ENCODE data around the gene BEX2. TPM values are rescaled to one million over a fixed set of nuclear protein-coding genes. Genes with fewer than 3 reads are reported as not detected.
"Not testable (repeated sequence)": the region's sequence is repeated elsewhere in the genome, so short reads cannot be mapped to it uniquely, and the experiment has no call there.

BEX2 gene
- 6.2 TPM for total RNA-seq
- polyA plus RNA-seq, result 9.8 TPM

- peak; percentile 20 for DNase-seq (ENCODE audit: extremely low spot score)
- no peak within 1 kb of the TSS for H3K27ac ChIP-seq (ENCODE audit: low read depth)
- WGBS, result 2% methylated on average over 52 of the region's 52 CpGs
- H3K4me1 ChIP-seq (ENCODE audit: insufficient read depth), result no peaks in the 10 kb centered on the region
- H3K4me3 ChIP-seq (ENCODE audit: low read depth, low read length), result peak within 1 kb of the TSS; percentile 66
- H3K36me3 ChIP-seq (ENCODE audit: insufficient read depth), result no peaks in the 10 kb centered on the region
Observed at GRCh38 chrX:103310555-103311398, at the start of gene BEX2. TSS of gene BEX2 (minus strand) at chrX:103310990. CDS start at chrX:103309976, 1,014 bp downstream.

DNA sequence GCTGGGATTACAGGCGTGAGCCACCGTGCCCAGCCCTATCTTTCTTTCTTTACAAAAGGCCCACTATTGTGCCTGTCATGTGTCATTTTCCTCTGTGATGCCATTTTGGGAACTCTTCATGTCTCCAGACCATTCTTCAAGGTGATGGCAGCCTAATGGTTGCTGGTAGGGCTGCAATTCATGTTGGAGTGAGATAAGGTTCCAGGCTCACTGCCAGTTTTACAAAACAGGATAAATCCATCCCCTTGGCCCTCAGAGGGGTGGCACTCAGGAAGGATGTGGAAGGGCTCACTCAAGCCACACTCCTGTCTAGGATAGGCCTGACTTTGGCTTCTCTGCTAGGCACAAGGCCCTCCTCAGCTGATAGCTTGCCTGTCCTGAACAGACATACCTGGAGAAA lies 49.3 kb upstream of the BEX2 start:
- Histone ChIP-seq H3K4me1 (ENCODE audit: insufficient read depth) (no peaks in the 10 kb centered on the region), H3K27ac (ENCODE audit: low read depth) (no peak overlapping the region), H3K36me3 (ENCODE audit: insufficient read depth) (no peaks in the 10 kb centered on the region), H3K4me3 (ENCODE audit: low read depth, low read length) (no peak overlapping the region)
- DNase-seq (ENCODE audit: extremely low spot score), result no peak
- WGBS, result 78% methylated on average over 2 of the region's 2 CpGs

GRCh38 chrX:103359605-103360004 lies 48.8 kb upstream of the BEX2 start:
- DNase-seq (ENCODE audit: extremely low spot score); H3K36me3 ChIP-seq (ENCODE audit: insufficient read depth); H3K4me1 ChIP-seq (ENCODE audit: insufficient read depth); H3K27ac ChIP-seq (ENCODE audit: low read depth); H3K4me3 ChIP-seq (ENCODE audit: low read depth, low read length): not testable (repeated sequence)
- 88% methylated on average over 3 of the region's 3 CpGs for WGBS

DNA sequence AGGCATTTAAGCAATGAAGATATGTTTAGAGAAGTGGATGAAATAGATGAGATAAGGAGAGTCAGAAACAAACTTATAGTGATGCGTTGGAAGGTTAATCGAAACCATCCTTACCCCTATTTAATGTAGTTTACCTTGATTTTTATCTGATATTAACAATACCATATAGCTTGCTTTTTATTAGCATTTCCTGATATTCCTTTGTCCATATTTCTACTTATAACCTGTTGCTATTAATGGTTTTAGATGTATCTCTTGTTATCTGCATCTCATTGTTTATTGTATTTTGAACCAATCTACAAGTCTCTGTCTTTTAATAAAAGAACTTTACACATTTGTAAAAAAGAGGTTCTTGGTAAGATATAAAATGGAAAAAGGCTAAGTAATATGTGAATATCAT lies 47.1 kb upstream of the BEX2 start:
- WGBS, result 58% methylated on average over 2 of the region's 2 CpGs
- Histone ChIP-seq H3K4me1 (ENCODE audit: insufficient read depth) (no peaks in the 10 kb centered on the region), H3K27ac (ENCODE audit: low read depth) (no peak overlapping the region), H3K36me3 (ENCODE audit: insufficient read depth) (no peaks in the 10 kb centered on the region), H3K4me3 (ENCODE audit: low read depth, low read length) (no peak overlapping the region)
- DNase-seq (ENCODE audit: extremely low spot score), result no peak

GRCh38 chrX:103356858-103357257 lies 46.1 kb upstream of the BEX2 start:
- 2% methylated on average over 13 of the region's 13 CpGs for WGBS
- no peak for DNase-seq (ENCODE audit: extremely low spot score)
- no peaks in the 10 kb centered on the region for H3K4me1 ChIP-seq (ENCODE audit: insufficient read depth)
- peak overlapping the region; percentile 51 for H3K4me3 ChIP-seq (ENCODE audit: low read depth, low read length)
- H3K27ac ChIP-seq (ENCODE audit: low read depth), result peak overlapping the region; percentile 89
- no peaks in the 10 kb centered on the region for H3K36me3 ChIP-seq (ENCODE audit: insufficient read depth)

DNA sequence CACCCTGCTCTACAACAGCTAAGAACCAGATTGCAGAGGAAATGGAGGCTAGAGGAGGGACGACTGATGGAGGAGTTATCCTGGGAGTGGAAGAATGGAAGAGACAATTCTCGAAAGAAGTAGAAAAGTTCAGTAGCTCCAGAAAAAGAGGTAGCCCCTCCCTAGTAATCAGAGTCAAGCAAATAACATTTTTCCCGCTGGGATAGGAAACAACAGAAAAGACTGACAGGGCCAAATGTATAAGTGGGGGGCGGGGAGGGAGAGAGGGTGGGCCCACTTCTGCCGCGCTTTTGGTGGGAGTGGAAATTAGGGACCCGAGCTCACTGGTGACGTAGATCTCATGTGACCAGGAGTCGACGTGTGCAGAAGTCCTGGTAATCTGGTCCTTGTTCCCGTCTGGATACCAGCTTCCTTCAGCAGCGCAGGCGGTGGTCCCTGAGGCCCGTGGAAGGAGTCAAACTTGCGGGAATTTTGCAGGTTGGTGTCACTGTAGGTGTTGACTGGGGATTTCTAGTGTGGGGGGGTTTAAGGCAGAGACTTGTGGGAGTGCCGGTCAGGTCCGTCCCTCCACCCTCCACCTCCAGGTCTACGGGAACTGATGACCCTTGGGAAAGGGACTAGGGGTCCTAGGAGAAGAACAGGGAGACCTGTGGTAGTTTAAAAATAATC lies 45.5 kb upstream of the BEX2 start, which contains the start of gene TCEAL9:
Gene TCEAL9, plus strand, starts transcription at position 377 of the 669 bp plus-strand sequence. CDS start 1,179 bp downstream, outside the sequence.
- under 1% methylated on average over 18 of the region's 18 CpGs for WGBS
- Histone ChIP-seq H3K4me1 (ENCODE audit: insufficient read depth) (no peaks in the 10 kb centered on the region), H3K36me3 (ENCODE audit: insufficient read depth) (no peaks in the 10 kb centered on the region), H3K27ac (ENCODE audit: low read depth) (peak within 1 kb of the TSS; percentile 89), H3K4me3 (ENCODE audit: low read depth, low read length) (peak within 1 kb of the TSS; percentile 51)
- DNase-seq (ENCODE audit: extremely low spot score), result peak; percentile 73

DNA sequence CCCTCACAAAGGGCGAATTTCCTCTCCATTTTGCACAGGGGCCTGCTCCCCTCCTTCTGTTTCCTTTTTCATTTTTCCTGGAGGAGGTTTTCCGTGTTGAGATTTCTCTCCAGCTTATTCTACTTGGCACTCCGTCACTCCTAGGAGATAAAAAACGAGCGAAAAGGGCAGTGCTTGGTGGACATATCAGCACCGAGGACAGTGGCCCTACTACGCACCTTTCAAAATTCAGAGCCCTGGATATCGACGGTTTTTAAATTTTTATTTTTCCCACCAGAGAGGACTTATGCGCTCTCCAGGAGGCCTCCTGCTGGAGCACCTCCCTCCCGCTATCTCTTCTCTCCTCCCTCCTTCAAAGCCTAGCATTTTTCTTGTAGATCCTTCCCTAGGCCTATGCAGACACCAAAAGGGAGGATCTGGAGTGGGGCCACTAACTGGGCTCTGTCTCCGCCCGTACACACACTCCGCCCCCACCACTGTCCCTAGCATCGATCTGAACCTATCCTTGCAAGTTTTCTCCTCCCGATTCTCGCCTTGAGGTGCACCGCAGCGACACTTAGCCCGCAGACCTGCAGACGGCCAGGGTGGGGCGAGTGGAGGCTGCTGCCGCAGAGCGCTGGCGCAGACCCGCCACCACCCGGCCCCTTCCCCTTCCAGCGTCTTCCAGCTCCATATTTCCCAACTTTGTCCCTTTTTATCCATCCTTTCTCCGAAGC lies 37.0 kb upstream of the BEX2 start:
- H3K4me3 ChIP-seq (ENCODE audit: low read depth, low read length), result no peak overlapping the region
- 49% methylated on average over 29 of the region's 29 CpGs for WGBS
- H3K36me3 ChIP-seq (ENCODE audit: insufficient read depth), result no peaks in the 10 kb centered on the region
- no peaks in the 10 kb centered on the region for H3K4me1 ChIP-seq (ENCODE audit: insufficient read depth)
- no peak for DNase-seq (ENCODE audit: extremely low spot score)
- no peak overlapping the region for H3K27ac ChIP-seq (ENCODE audit: low read depth)

GRCh38 chrX:103344606-103345005 lies 33.8 kb upstream of the BEX2 start:
- Histone ChIP-seq H3K4me3 (ENCODE audit: low read depth, low read length) (no peak overlapping the region), H3K36me3 (ENCODE audit: insufficient read depth) (no peaks in the 10 kb centered on the region), H3K4me1 (ENCODE audit: insufficient read depth) (no peaks in the 10 kb centered on the region), H3K27ac (ENCODE audit: low read depth) (no peak overlapping the region)
- WGBS, result 64% methylated on average over 2 of the region's 2 CpGs
- no peak for DNase-seq (ENCODE audit: extremely low spot score)

- DNase-seq (ENCODE audit: extremely low spot score), result no peak
- no peak overlapping the region for H3K4me3 ChIP-seq (ENCODE audit: low read depth, low read length)
- no peaks in the 10 kb centered on the region for H3K4me1 ChIP-seq (ENCODE audit: insufficient read depth)
- WGBS, result 5% methylated on average over 2 of the region's 2 CpGs
- no peak overlapping the region for H3K27ac ChIP-seq (ENCODE audit: low read depth)
- no peaks in the 10 kb centered on the region for H3K36me3 ChIP-seq (ENCODE audit: insufficient read depth)
Observed at GRCh38 chrX:103343105-103343504, 32.3 kb upstream of the BEX2 start.

- Histone ChIP-seq H3K36me3 (ENCODE audit: insufficient read depth) (no peaks in the 10 kb centered on the region), H3K4me3 (ENCODE audit: low read depth, low read length) (no peak overlapping the region), H3K4me1 (ENCODE audit: insufficient read depth) (no peaks in the 10 kb centered on the region), H3K27ac (ENCODE audit: low read depth) (no peak overlapping the region)
- WGBS, result 70% methylated on average over 3 of the region's 3 CpGs
- no peak for DNase-seq (ENCODE audit: extremely low spot score)
Observed at GRCh38 chrX:103338663-103339062, 27.9 kb upstream of the BEX2 start.

DNA sequence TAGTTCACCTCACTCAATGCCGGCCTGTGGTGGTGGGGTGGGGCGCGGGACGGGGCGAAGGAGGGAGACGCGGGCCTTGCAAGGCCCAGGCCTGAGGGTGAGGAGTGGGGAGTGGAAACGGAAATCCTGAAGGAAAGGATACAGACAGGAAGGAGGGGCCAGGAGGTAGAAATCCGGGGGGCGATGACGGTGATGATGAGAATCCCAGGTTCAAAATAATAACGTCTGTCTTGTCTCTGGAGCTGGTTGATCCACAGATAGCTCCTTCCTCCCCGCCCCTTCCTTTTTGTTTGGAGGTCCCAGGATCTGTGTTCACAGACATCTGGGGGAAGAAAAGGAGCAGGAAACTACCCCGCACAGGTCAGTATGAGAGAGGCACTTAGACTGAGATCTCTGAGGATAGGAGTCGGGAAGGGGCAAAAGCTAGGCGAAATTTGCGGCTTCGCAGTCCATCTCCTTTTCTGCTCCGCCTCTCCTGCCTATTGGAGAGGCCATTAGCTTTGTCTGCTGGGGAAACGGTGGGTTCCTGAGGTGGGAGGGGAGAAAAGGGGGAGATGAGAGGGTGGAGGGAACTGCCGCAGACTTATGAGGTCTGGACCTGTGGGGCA lies 20.0 kb upstream of the BEX2 start:
- peak; percentile 14 for DNase-seq (ENCODE audit: extremely low spot score)
- WGBS, result 8% methylated on average over 21 of the region's 21 CpGs

DNA sequence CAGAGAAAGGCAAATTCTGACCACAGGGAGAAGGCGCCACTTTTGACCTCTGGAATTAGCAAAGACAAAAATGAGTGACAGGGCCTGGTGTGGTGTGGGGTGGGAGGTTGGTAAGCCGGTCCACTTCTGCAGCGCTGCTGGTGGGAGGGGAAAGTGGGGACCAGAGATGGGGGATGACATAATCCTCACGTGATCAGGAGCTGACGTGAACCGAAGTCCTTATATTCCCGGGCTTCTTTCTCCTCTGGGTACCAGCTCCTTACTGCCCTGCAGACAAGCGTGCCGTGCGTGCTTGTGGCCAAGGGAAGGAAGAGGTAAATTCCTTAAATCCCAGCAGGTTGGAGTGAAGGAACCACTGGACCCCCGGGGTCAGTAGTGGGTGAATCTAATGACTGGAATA lies 19.2 kb upstream of the BEX2 start, which contains the start of gene TCEAL7:
Gene TCEAL7, plus strand, starts transcription at position 249 of the 400 bp plus-strand sequence. CDS start 1,165 bp downstream, outside the sequence.
- Histone ChIP-seq H3K4me3 (ENCODE audit: low read depth, low read length) (peak within 1 kb of the TSS; percentile 33), H3K27ac (ENCODE audit: low read depth) (no peak within 1 kb of the TSS), H3K4me1 (ENCODE audit: insufficient read depth) (no peaks in the 10 kb centered on the region), H3K36me3 (ENCODE audit: insufficient read depth) (no peaks in the 10 kb centered on the region)
- WGBS, result 11% methylated on average over 11 of the region's 11 CpGs
- peak; percentile 53 for DNase-seq (ENCODE audit: extremely low spot score)

More for the DNA sequence above, 20.0 kb upstream of the BEX2 start:
- H3K36me3 ChIP-seq (ENCODE audit: insufficient read depth), result no peaks in the 10 kb centered on the region
- H3K4me3 ChIP-seq (ENCODE audit: low read depth, low read length), result peak overlapping the region; percentile 33
- no peaks in the 10 kb centered on the region for H3K4me1 ChIP-seq (ENCODE audit: insufficient read depth)
- H3K27ac ChIP-seq (ENCODE audit: low read depth), result no peak overlapping the region

DNA sequence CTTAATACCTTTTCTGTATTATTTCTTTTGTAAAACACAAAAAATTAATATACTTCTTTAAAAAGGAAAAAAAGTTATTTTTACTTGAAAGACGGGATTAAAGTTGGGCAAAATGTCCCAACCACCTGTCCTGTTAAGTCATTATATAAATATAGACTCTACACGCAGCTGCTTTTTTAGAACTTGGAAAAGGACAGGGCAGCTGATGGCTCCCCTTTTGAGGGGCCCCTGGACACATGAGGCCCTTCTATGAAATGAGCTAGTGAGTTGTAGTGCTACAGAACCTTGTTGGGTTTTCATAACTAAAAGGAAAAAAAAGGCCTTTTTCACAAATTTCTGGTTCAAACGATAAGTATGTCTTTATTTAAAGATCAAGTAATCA lies 600 bp upstream of the BEX2 start:
- H3K36me3 ChIP-seq (ENCODE audit: insufficient read depth), result no peaks in the 10 kb centered on the region
- DNase-seq (ENCODE audit: extremely low spot score), result no peak
- H3K4me1 ChIP-seq (ENCODE audit: insufficient read depth), result no peaks in the 10 kb centered on the region
- WGBS, result 67% methylated on average over 3 of the region's 3 CpGs
- H3K27ac ChIP-seq (ENCODE audit: low read depth), result no peak overlapping the region
- no peak overlapping the region for H3K4me3 ChIP-seq (ENCODE audit: low read depth, low read length)
